K562 (cell line): ENCODE data around the gene SEPHS1. TPM values are rescaled to one million over a fixed set of nuclear protein-coding genes. Genes with fewer than 3 reads are reported as not detected.

Experiments
- FOXM1 ChIP-seq, 2 experiments: fragments of 450-650 bp in 1 of 2; sonication (generic) in 1 of 2; formaldehyde crosslinking in 1 of 2; IDR thresholded peaks; 2 replicates each; pipeline versions ENCODE4 v1.6.1 to v1.9.0; 2017 to 2022; ENCODE audit warnings: low read depth in 2 of 2, mild to moderate bottlenecking in 2 of 2, missing genetic modification reagents in 1 of 2, moderate library complexity in 1 of 2
- GTF2A2 ChIP-seq: IDR thresholded peaks from 2 replicates; pipeline ENCODE4 v1.6.1; 2016; ENCODE audit warnings: mild to moderate bottlenecking, missing genetic modification characterization, missing compliant biosample characterization
- HDGF ChIP-seq: fragments of 450-650 bp; IDR thresholded peaks from 2 replicates; pipeline ENCODE4 v1.6.1; 2016
- IRF9 ChIP-seq: fragments of 450-650 bp; IDR thresholded peaks from 2 replicates; pipeline ENCODE4 v1.6.1; 2016; ENCODE audit warnings: missing biosample characterization, missing genetic modification characterization
- MAFG ChIP-seq: fragments of 450-650 bp; conservative IDR thresholded peaks from 2 replicates; pipeline ENCODE4 v1.6.1; 2016; ENCODE audit warnings: missing genetic modification characterization, missing compliant biosample characterization
- MTF1 ChIP-seq: fragments of 250-450 bp; sonication (Bioruptor Pico); IDR thresholded peaks from 2 replicates; pipeline ENCODE4 v1.9.0; 2021; ENCODE audit warnings: moderate library complexity, mild to moderate bottlenecking, inconsistent platforms, borderline replicate concordance
- NCOR1 ChIP-seq: fragments of 450-650 bp; IDR thresholded peaks from 2 replicates; pipeline ENCODE4 v1.6.1; 2016; ENCODE audit warnings: mild to moderate bottlenecking, moderate library complexity
- TEAD1 ChIP-seq, 2 experiments: fragments of 450-650 bp in 1 of 2; sonication (generic) in 1 of 2; formaldehyde crosslinking; IDR thresholded peaks; 2 replicates each; pipeline versions ENCODE4 v1.4.0 to v1.8.0; 2020 to 2022; ENCODE audit warnings: mild to moderate bottlenecking in 2 of 2, missing genetic modification reagents in 1 of 2
- ZBTB11 ChIP-seq, 3 experiments: fragments of 200-800 bp in 1 of 3; fragments of 250-450 bp in 1 of 3; fragments of 450-650 bp in 1 of 3; sonication (Bioruptor Pico) in 1 of 3; sonication (Bioruptor generic) in 1 of 3; formaldehyde crosslinking in 1 of 3; IDR thresholded peaks; 2 replicates each; pipeline versions ENCODE4 v1.6.1 to v1.8.0; 2016 to 2022; ENCODE audit warnings: mild to moderate bottlenecking in 2 of 3, missing genetic modification characterization in 2 of 3, missing compliant biosample characterization in 1 of 3, moderate library complexity in 1 of 3
- ZFP30 ChIP-seq: fragments of 250-450 bp; sonication (Bioruptor Pico); IDR thresholded peaks from 2 replicates; pipeline ENCODE4 v1.8.0; 2022; ENCODE audit warnings: moderate library complexity, mild to moderate bottlenecking, inconsistent platforms, borderline replicate concordance
- ZNF696 ChIP-seq: fragments of 250-450 bp; sonication (Bioruptor Pico); conservative IDR thresholded peaks from 2 replicates; pipeline ENCODE4 v1.4.0; 2020; ENCODE audit warnings: mild to moderate bottlenecking, moderate library complexity
- ZNF740 ChIP-seq, 3 experiments: fragments of 200-800 bp in 1 of 3; sonication (Bioruptor generic) in 1 of 3; sonication (generic) in 1 of 3; formaldehyde crosslinking in 1 of 3; IDR thresholded peaks; 2 replicates each; pipeline versions ENCODE4 v1.6.1 to v1.8.0; 2016 to 2022; ENCODE audit warnings: mild to moderate bottlenecking in 2 of 3, missing compliant biosample characterization in 2 of 3, missing genetic modification characterization in 2 of 3, missing genetic modification reagents in 1 of 3
- ZNF785 ChIP-seq: fragments of 250-450 bp; sonication (Bioruptor Pico); IDR thresholded peaks from 2 replicates; pipeline ENCODE4 v1.4.0; 2020; ENCODE audit warnings: mild to moderate bottlenecking
- polyA plus RNA-seq, 8 experiments: library from polyadenylated mRNA; depleted of rRNA in 4 of 8; stranded (reverse) in 5 of 8; unstranded in 3 of 8; fragments of >200 nt; fragmentation: Nextera tagmentation in 2 of 8; fragmentation: Illumina TruSeq in 1 of 8; extraction: Ambion mirVana in 2 of 8; extraction: Trizol in 1 of 8; gene quantifications; 2 replicates each; pipeline versions ENCODE4 v1.2.1 to v1.2.3, GENCODE V29; 2011 to 2014; ENCODE audit warnings: inconsistent platforms in 1 of 8, missing spikeins in 1 of 8
- total RNA-seq, 7 experiments: library from RNA; depleted of rRNA in 6 of 7; stranded (reverse); fragments of >200 nt in 6 of 7; fragmentation: Illumina TruSeq in 2 of 7; extraction: Trizol in 2 of 7; gene quantifications; 2 replicates each; pipeline versions ENCODE4 v1.2.1 to v1.2.3, GENCODE V29; 2011 to 2021; ENCODE audit warnings: low replicate concordance in 1 of 7
- TF ChIP-seq, protein P1 (sequence below): IDR thresholded peaks from 2 replicates; pipeline ENCODE4 v1.6.1; 2011; ENCODE audit not compliant: insufficient read length; ENCODE audit errors: extremely low read depth
- TF ChIP-seq, protein P2 (sequence below): fragments of 250-450 bp; sonication (Bioruptor Pico); IDR thresholded peaks from 2 replicates; pipeline ENCODE4 v1.4.0; 2020; ENCODE audit warnings: mild to moderate bottlenecking, moderate library complexity, borderline replicate concordance
- TF ChIP-seq, protein P3 (sequence below): fragments of 450-650 bp; conservative IDR thresholded peaks from 2 replicates; pipeline ENCODE4 v1.6.1; 2016; ENCODE audit warnings: missing genetic modification characterization, low read depth, mild to moderate bottlenecking, missing compliant biosample characterization, moderate library complexity

The SEPHS1 gene
- total and polyA plus RNA-seq, 9 of the 15 experiments (the other 6 are each of a cell fraction or from before 2014, with no cell fraction given) = 14.7 to 82.8 (median 41.8) TPM

DNA sequence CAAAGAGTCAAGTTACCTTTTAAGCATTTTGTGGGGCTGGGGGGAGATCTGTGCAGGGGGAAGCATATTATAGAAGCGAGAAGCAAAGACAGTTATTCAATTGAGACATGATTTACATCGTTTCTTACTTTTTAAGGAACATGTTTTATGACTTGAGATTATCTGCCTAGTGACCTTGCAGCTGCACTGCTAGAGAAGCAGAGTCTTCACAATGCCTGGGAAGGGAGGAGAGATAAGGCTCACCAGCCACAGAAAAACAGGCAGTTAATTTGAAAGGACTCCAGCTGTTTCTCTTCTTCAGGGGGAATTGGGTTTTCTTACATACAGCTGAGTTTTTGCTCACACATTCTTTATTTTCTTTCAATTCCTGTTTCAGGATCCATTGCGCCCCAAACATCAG is 79.3 kb downstream of the SEPHS1 start (continued):
- TF ChIP-seq IRF9 (tag) (no peak), TEAD1 (CRISPR knock-in tag; IDR thresholded peaks at IDR 0.05) (0 out of 4 replicates have a peak, but pooled peaks of 1 of the 2 experiments have one; percentile 28), HDGF (no peak), FOXM1 (IDR thresholded peaks at IDR 0.05; ENCODE audit: low read depth) (0 out of 2 replicates have a peak, but pooled peaks have one; percentile 14), FOXM1 (CRISPR knock-in tag; IDR thresholded peaks at IDR 0.05; ENCODE audit: low read depth) (no peak), NCOR1 (peak; percentile 82), ZNF696 (no peak), ZFP30 (CRISPR knock-in tag) (no peak), MAFG (tag) (no peak), ZNF785 (CRISPR knock-in tag) (no peak), GTF2A2 (tag) (no peak), MTF1 (CRISPR knock-in tag) (no peak), ZNF740 (CRISPR knock-in tag; IDR thresholded peaks at IDR 0.05) (no peak), ZNF740 (tag; IDR thresholded peaks at IDR 0.05) (no peak), ZBTB11 (CRISPR knock-in tag; IDR thresholded peaks at IDR 0.05) (0 out of 6 replicates have a peak, but pooled peaks of 1 of the 3 experiments have one; percentile 35)
- TF ChIP-seq, protein P1, sequence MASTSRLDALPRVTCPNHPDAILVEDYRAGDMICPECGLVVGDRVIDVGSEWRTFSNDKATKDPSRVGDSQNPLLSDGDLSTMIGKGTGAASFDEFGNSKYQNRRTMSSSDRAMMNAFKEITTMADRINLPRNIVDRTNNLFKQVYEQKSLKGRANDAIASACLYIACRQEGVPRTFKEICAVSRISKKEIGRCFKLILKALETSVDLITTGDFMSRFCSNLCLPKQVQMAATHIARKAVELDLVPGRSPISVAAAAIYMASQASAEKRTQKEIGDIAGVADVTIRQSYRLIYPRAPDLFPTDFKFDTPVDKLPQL = no peak
- TF ChIP-seq, protein P2, sequence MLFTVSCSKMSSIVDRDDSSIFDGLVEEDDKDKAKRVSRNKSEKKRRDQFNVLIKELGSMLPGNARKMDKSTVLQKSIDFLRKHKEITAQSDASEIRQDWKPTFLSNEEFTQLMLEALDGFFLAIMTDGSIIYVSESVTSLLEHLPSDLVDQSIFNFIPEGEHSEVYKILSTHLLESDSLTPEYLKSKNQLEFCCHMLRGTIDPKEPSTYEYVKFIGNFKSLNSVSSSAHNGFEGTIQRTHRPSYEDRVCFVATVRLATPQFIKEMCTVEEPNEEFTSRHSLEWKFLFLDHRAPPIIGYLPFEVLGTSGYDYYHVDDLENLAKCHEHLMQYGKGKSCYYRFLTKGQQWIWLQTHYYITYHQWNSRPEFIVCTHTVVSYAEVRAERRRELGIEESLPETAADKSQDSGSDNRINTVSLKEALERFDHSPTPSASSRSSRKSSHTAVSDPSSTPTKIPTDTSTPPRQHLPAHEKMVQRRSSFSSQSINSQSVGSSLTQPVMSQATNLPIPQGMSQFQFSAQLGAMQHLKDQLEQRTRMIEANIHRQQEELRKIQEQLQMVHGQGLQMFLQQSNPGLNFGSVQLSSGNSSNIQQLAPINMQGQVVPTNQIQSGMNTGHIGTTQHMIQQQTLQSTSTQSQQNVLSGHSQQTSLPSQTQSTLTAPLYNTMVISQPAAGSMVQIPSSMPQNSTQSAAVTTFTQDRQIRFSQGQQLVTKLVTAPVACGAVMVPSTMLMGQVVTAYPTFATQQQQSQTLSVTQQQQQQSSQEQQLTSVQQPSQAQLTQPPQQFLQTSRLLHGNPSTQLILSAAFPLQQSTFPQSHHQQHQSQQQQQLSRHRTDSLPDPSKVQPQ (CRISPR knock-in tag) = no peak
- TF ChIP-seq, protein P3, sequence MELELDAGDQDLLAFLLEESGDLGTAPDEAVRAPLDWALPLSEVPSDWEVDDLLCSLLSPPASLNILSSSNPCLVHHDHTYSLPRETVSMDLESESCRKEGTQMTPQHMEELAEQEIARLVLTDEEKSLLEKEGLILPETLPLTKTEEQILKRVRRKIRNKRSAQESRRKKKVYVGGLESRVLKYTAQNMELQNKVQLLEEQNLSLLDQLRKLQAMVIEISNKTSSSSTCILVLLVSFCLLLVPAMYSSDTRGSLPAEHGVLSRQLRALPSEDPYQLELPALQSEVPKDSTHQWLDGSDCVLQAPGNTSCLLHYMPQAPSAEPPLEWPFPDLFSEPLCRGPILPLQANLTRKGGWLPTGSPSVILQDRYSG = no peak
